H1 (cell line): Measurements from ENCODE around the gene POLE2. TPM values are rescaled to one million over a fixed set of nuclear protein-coding genes. Genes with fewer than 3 reads are reported as not detected.
A peak's percentile ranks its signal among the peaks of the same experiment; 100 is the strongest.
"Not testable (repeated sequence)": the region's sequence is repeated elsewhere in the genome, so short reads cannot be mapped to it uniquely, and the experiment has no call there.

ENCODE experiments used
- CTCF ChIA-PET: fragments of 300-600 bp; sonication (Branson Sonifier 250); formaldehyde crosslinking; loops from one replicate; lab custom pipeline; 2021; ENCODE audit not compliant: partially characterized antibody; lab: Charles Lee
- POLR2A ChIA-PET: fragments of 300-600 bp; sonication (Branson Sonifier 250); formaldehyde crosslinking; loops from one replicate; lab custom pipeline; 2021; ENCODE audit warnings: inconsistent platforms; ENCODE audit not compliant: partially characterized antibody; lab: Charles Lee
- DNase-seq, 2 experiments: peaks; one replicate each; pipeline versions ENCODE4 v3.0.0 to v3.0.0-alpha.2; 2010 to 2022; ENCODE audit warnings: low spot score in 2 of 2, low read depth in 1 of 2, mixed read lengths in 1 of 2
- FAIRE-seq: peaks from 2 replicates; lab custom pipeline; 2011; peaks lifted over from hg19 to GRCh38; lab: Jason Lieb, UNC
- H2AFZ ChIP-seq: 2 replicates; pipeline ENCODE4 v1.8.1; 2012; ENCODE audit warnings: low read length, inconsistent platforms
- H2AK5ac ChIP-seq: 2 replicates; pipeline ENCODE4 v1.6.1; 2013; ENCODE audit warnings: low read depth, low read length
- H2BK120ac ChIP-seq: replicated peaks from 2 replicates; pipeline ENCODE3; 2013; ENCODE audit warnings: low read depth, low read length, inconsistent platforms
- H2BK12ac ChIP-seq: 2 replicates; pipeline ENCODE4 v1.6.1; 2013; ENCODE audit warnings: low read depth, low read length
- H2BK15ac ChIP-seq: 2 replicates; pipeline ENCODE4 v1.6.1; 2013; ENCODE audit warnings: low read length
- H2BK20ac ChIP-seq: 2 replicates; pipeline ENCODE4 v1.6.1; 2013; ENCODE audit warnings: low read length
- H2BK5ac ChIP-seq: 2 replicates; pipeline ENCODE4 v1.6.1; 2013; ENCODE audit warnings: low read depth, low read length
- H3K14ac ChIP-seq: 2 replicates; pipeline ENCODE4 v1.6.1; 2013; ENCODE audit warnings: inconsistent platforms; ENCODE audit not compliant: insufficient read length
- H3K18ac ChIP-seq: 2 replicates; pipeline ENCODE4 v1.6.1; 2013; ENCODE audit warnings: low read length; ENCODE audit errors: extremely low read depth
- H3K23ac ChIP-seq: 2 replicates; pipeline ENCODE4 v1.6.1; 2013; ENCODE audit warnings: inconsistent platforms; ENCODE audit not compliant: insufficient read length
- H3K23me2 ChIP-seq: 2 replicates; pipeline ENCODE4 v1.6.1; 2013; ENCODE audit warnings: low read depth, low read length
- H3K27ac ChIP-seq: 2 replicates; pipeline ENCODE4 v1.6.1; 2011; ENCODE audit warnings: low read depth, low read length, inconsistent platforms
- H3K27me3 ChIP-seq, 4 experiments: replicated peaks in 1 of 4; 1 replicate in 1 of 4; 2 replicates in 3 of 4; pipeline versions ENCODE4 v1.6.1 to v1.8.1; 2011 to 2013; ENCODE audit warnings: low read length in 3 of 4, mild to moderate bottlenecking in 3 of 4, inconsistent platforms in 2 of 4, mixed read lengths in 2 of 4, moderate library complexity in 1 of 4; ENCODE audit not compliant: control insufficient read depth in 3 of 4, insufficient read depth in 3 of 4; ENCODE audit errors: extremely low read depth in 1 of 4
- H3K36me3 ChIP-seq, 4 experiments: 2 replicates each; pipeline versions ENCODE4 v1.6.1 to v1.8.1; 2011 to 2013; ENCODE audit warnings: mild to moderate bottlenecking in 4 of 4, low read length in 3 of 4, moderate library complexity in 2 of 4, control low read depth in 1 of 4, inconsistent platforms in 1 of 4; ENCODE audit not compliant: insufficient read depth in 4 of 4, control insufficient read depth in 2 of 4
- H3K4ac ChIP-seq: replicated peaks from 2 replicates; pipeline ENCODE3; 2013; ENCODE audit warnings: low read length, low read depth, mixed read lengths, inconsistent platforms; ENCODE audit not compliant: insufficient read length
- H3K4me1 ChIP-seq, 4 experiments: replicated peaks in 1 of 4; 1 replicate in 1 of 4; 2 replicates in 3 of 4; pipeline versions ENCODE4 v1.6.1 to v1.8.1; 2011 to 2013; ENCODE audit warnings: low read length in 3 of 4, inconsistent platforms in 2 of 4, mixed read lengths in 1 of 4; ENCODE audit not compliant: insufficient read depth in 4 of 4, control insufficient read depth in 3 of 4
- H3K4me2 ChIP-seq, 2 experiments: 2 replicates each; pipeline versions ENCODE4 v1.6.1 to v1.8.1; 2011 to 2013; ENCODE audit warnings: low read depth in 2 of 2, low read length in 2 of 2, control low read depth in 1 of 2, inconsistent platforms in 1 of 2, mild to moderate bottlenecking in 1 of 2; ENCODE audit not compliant: insufficient read depth in 1 of 2
- H3K4me3 ChIP-seq, 4 experiments: fragments of 200-600, 300-600 bp in 1 of 4; sonication (generic), shearing (Covaris generic), sonication (Bioruptor Twin) in 1 of 4; 2 replicates each; pipeline versions ENCODE4 v1.5.1 to v1.8.1; 2011 to 2016; ENCODE audit warnings: low read length in 4 of 4, low read depth in 3 of 4, control low read depth in 2 of 4, inconsistent platforms in 2 of 4, mild to moderate bottlenecking in 2 of 4, mixed read lengths in 1 of 4, moderate library complexity in 1 of 4; ENCODE audit not compliant: insufficient read depth in 2 of 4; ENCODE audit errors: extremely low read depth in 1 of 4
- H3K56ac ChIP-seq: replicated peaks from 2 replicates; pipeline ENCODE3; 2013; ENCODE audit warnings: low read depth, mild to moderate bottlenecking, mixed read lengths, low read length, inconsistent platforms; ENCODE audit not compliant: insufficient read length
- H3K79me1 ChIP-seq: 2 replicates; pipeline ENCODE4 v1.6.1; 2013; ENCODE audit warnings: low read depth, low read length, control low read depth
- H3K79me2 ChIP-seq, 2 experiments: 2 replicates each; pipeline versions ENCODE4 v1.6.1 to v1.8.1; 2012 to 2013; ENCODE audit warnings: low read length in 2 of 2, mild to moderate bottlenecking in 2 of 2, inconsistent platforms in 1 of 2; ENCODE audit not compliant: insufficient read depth in 2 of 2, control insufficient read depth in 1 of 2
- H3K9ac ChIP-seq, 4 experiments: replicated peaks in 1 of 4; 1 replicate in 1 of 4; 2 replicates in 3 of 4; pipeline versions ENCODE4 v1.6.1 to v1.8.1; 2011 to 2013; ENCODE audit warnings: low read depth in 3 of 4, low read length in 3 of 4, control low read depth in 2 of 4, mild to moderate bottlenecking in 2 of 4, moderate library complexity in 2 of 4, inconsistent platforms in 1 of 4; ENCODE audit errors: extremely low read depth in 1 of 4
- H3K9me3 ChIP-seq, 2 experiments: 2 replicates each; pipeline versions ENCODE4 v1.6.1 to v1.8.1; 2012 to 2013; ENCODE audit warnings: mild to moderate bottlenecking in 2 of 2, moderate library complexity in 2 of 2, control low read depth in 1 of 2, inconsistent platforms in 1 of 2, low read depth in 1 of 2, low read length in 1 of 2, mixed read lengths in 1 of 2; ENCODE audit not compliant: insufficient read depth in 2 of 2
- H4K20me1 ChIP-seq, 2 experiments: replicated peaks in 1 of 2; 2 replicates each; pipeline versions ENCODE3 to v1.8.1; 2011 to 2013; ENCODE audit warnings: inconsistent platforms in 2 of 2, low read length in 2 of 2, mild to moderate bottlenecking in 1 of 2; ENCODE audit not compliant: insufficient read depth in 2 of 2, control insufficient read depth in 1 of 2
- H4K5ac ChIP-seq: 2 replicates; pipeline ENCODE4 v1.6.1; 2013; ENCODE audit warnings: low read length, low read depth, mixed read lengths, inconsistent platforms; ENCODE audit not compliant: insufficient read length
- H4K8ac ChIP-seq: 2 replicates; pipeline ENCODE4 v1.8.0; 2013; ENCODE audit warnings: mild to moderate bottlenecking, moderate library complexity, low read length, inconsistent platforms; ENCODE audit not compliant: insufficient read depth; ENCODE audit errors: extremely low read depth
- H4K91ac ChIP-seq: replicated peaks from 2 replicates; pipeline ENCODE3; 2013; ENCODE audit warnings: low read length, mixed read lengths, inconsistent platforms; ENCODE audit not compliant: insufficient read length
- CREB1 ChIP-seq: IDR thresholded peaks from 2 replicates; pipeline ENCODE4 v1.6.1; 2012; ENCODE audit warnings: inconsistent platforms
- CTBP2 ChIP-seq: IDR thresholded peaks from 2 replicates; pipeline ENCODE4 v1.7.0; 2011; ENCODE audit warnings: borderline replicate concordance, mild to moderate bottlenecking, moderate library complexity, mixed read lengths, low read length; ENCODE audit not compliant: insufficient read depth, insufficient read length
- HDAC2 ChIP-seq, 2 experiments: fragments of 300-600 bp in 1 of 2; sonication (generic) in 1 of 2; IDR thresholded peaks; 2 replicates each; pipeline ENCODE4 v1.6.1; 2011 to 2012; ENCODE audit warnings: low read depth in 2 of 2, low read length in 2 of 2, mild to moderate bottlenecking in 2 of 2, moderate library complexity in 2 of 2, borderline replicate concordance in 1 of 2, inconsistent platforms in 1 of 2
- JUND ChIP-seq: IDR thresholded peaks from 2 replicates; pipeline ENCODE4 v1.6.1; 2011; ENCODE audit warnings: mild to moderate bottlenecking, improper control_type of control experiment, low read length
- NANOG ChIP-seq: IDR thresholded peaks from 2 replicates; pipeline ENCODE4 v1.6.1; 2011; ENCODE audit warnings: low read length, low read depth, mild to moderate bottlenecking, inconsistent platforms; ENCODE audit not compliant: insufficient read depth, poor library complexity, severe bottlenecking
- POLR2A ChIP-seq, 2 experiments: IDR thresholded peaks; 1 replicate in 1 of 2; 2 replicates in 1 of 2; pipeline ENCODE4 v1.6.1; 2011; ENCODE audit warnings: low read depth in 2 of 2, low read length in 2 of 2, mild to moderate bottlenecking in 2 of 2; ENCODE audit errors: control extremely low read depth in 1 of 2
- RBBP5 ChIP-seq: IDR thresholded peaks from 2 replicates; pipeline ENCODE4 v1.7.1; 2012; ENCODE audit warnings: low read depth, mild to moderate bottlenecking, inconsistent platforms, low read length, moderate library complexity, borderline replicate concordance
- SP1 ChIP-seq: IDR thresholded peaks from 2 replicates; pipeline ENCODE4 v1.6.1; 2011; ENCODE audit warnings: low read depth, low read length
- WGBS, 2 experiments: shearing (Covaris generic) in 1 of 2; methylation state at CpG; one replicate each; pipeline versions ENCODE4 v1.1.6 to v1.1.7; 2013 to 2015; ENCODE audit warnings: low lambda C conversion rate in 2 of 2, mixed read lengths in 2 of 2, inconsistent platforms in 1 of 2, low coverage in 1 of 2, missing lambda C conversion rate in 1 of 2; ENCODE audit not compliant: insufficient replicate concordance in 2 of 2, insufficient coverage in 1 of 2, insufficient read length in 1 of 2; ENCODE audit errors: extremely low coverage in 1 of 2, missing lambda C conversion rate in 1 of 2; 5-methylcytosine and 5-hydroxymethylcytosine counted together
- polyA plus RNA-seq, 7 experiments: library from polyadenylated mRNA; depleted of rRNA in 3 of 7; stranded (reverse) in 5 of 7; unstranded in 2 of 7; fragments of >200 nt in 5 of 7; fragments of 200-250 nt in 2 of 7; gene quantifications; 1 replicate in 5 of 7; 2 replicates in 1 of 7; 4 replicates in 1 of 7; pipeline versions ENCODE4 v1.2.1 to v1.2.3, GENCODE V29; 2011 to 2013; ENCODE audit warnings: missing spikeins in 2 of 7, mixed read lengths in 2 of 7
- total RNA-seq: library from RNA; stranded (reverse); fragmentation: NEBNext Ultra II Directional; extraction: Animal tissue kit (Norgen Biotek cat#: 25700); gene quantifications from 2 replicates; pipeline ENCODE4 v1.2.1, GENCODE V29; 2021

POLE2 gene
- total and polyA plus RNA-seq, 2 of the 8 experiments (the other 6 are each of a cell fraction or from before 2014, with no cell fraction given), result 31.2 to 41.7 TPM

DNA sequence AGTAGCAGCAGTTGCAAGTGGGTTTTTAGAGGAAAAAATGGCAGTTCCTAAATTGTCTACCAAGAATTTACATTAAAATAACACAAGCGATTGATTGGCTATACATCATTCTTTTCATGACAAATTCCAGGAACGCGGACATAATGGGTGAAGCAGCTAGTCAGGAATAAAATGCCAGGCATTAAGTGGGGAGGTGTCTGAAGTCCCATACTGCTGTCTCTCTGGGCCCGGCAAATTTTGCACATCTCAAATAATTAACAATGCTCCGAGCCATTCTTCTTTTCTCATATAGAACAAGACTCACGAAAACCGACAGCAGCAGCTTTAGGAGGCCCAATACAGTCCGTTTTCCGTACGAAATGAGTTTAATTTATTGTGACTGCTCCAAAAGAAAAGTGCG lies 68.3 kb downstream of the POLE2 start (continued):
- no peak for TF ChIP-seq SP1
- TF ChIP-seq RBBP5, result no peak
- TF ChIP-seq POLR2A (IDR thresholded peaks at IDR 0.05; ENCODE audit: control extremely low read depth in 1 of 2, low read depth in 2 of 2, low read length in 2 of 2), result no peak
- TF ChIP-seq JUND, result no peak
- no peak for TF ChIP-seq CREB1
- TF ChIP-seq CTBP2, result no peak
- no peak for TF ChIP-seq NANOG
- no peak for TF ChIP-seq HDAC2 (IDR thresholded peaks at IDR 0.05; ENCODE audit: borderline replicate concordance in 1 of 2, low read depth in 2 of 2, low read length in 2 of 2)

DNA sequence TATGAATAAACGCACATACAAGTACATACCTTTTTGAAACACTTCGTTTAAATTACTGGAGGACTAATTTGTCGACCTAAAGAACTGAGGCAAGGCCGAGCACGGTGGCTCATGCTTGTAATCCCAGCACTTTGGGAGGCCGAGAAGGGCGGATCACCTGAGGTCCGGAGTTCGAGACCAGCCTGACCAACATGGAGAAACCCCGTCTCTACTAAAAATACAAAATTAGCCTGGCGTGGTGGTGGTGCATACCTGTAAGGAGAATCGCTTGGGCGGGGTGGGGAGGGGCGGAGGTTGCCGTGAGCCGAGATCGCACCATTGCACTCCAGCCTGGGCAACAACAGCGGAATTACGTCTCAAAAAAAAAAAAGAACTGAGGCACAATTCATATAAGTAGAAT lies 68.7 kb downstream of the POLE2 start:
- not testable (repeated sequence) for H3K27me3 ChIP-seq, H3K14ac ChIP-seq, H2BK12ac ChIP-seq, DNase-seq, H3K23ac ChIP-seq, H3K4ac ChIP-seq, H2BK20ac ChIP-seq, H4K5ac ChIP-seq, H3K18ac ChIP-seq, FAIRE-seq, H4K20me1 ChIP-seq, H3K23me2 ChIP-seq, H2BK15ac ChIP-seq, H3K56ac ChIP-seq, H2AK5ac ChIP-seq, H3K4me1 ChIP-seq, H2AFZ ChIP-seq, H3K79me1 ChIP-seq, H4K91ac ChIP-seq, H2BK5ac ChIP-seq, H3K27ac ChIP-seq, H2BK120ac ChIP-seq, H3K9me3 ChIP-seq, H4K8ac ChIP-seq
- POLR2A ChIA-PET, result interaction anchor here (0.6 to 3.9 kb wide), 8 partner anchors 8 to 142 kb away, joined by 3 to 53 read pairs (median 14); partner anchors contain the start of genes LRR1, POLE2 and RPS29
- peaks cover 5 to 48% of the 10 kb centered on the region in 2 experiments; a peak in 3 of 4 replicates for H3K79me2 ChIP-seq
- H3K9ac ChIP-seq, result peak overlapping the region in 2 of 4 experiments; percentile 94 to 98; a peak in 3 of 7 replicates
- CTCF ChIA-PET, result interaction anchor here (1.0 kb wide), 1 partner anchor 13 kb away, joined by 3 read pairs; no protein-coding TSS in a partner anchor
- H3K4me2 ChIP-seq, result peak overlapping the region; percentile 76 to 91
- 71% methylated on average over 19 of the region's 19 CpGs; no CpG with 5 or more reads in 1 of the 2 experiments for WGBS, 2 experiments
- peak overlapping the region; percentile 80 to 99 (median 94) for H3K4me3 ChIP-seq
- H3K36me3 ChIP-seq, result peaks cover 4 to 41% (median 5%) of the 10 kb centered on the region in 4 experiments; a peak in 7 of 8 replicates
